Measurements from ENCODE around the gene UNC13C.

Gene UNC13C

GRCh38 chr15:54066403-54066802 is 88.2 kb downstream of the UNC13C start:
- no peaks in the 10 kb centered on the region for H3K9me3 ChIP-seq (ENCODE audit: control insufficient read depth, low read length)
- H3K27ac ChIP-seq (ENCODE audit: low read depth, low read length, severe bottlenecking): no peak overlapping the region
- no peak overlapping the region for H3K4me3 ChIP-seq (ENCODE audit: extremely low read depth, insufficient read depth, low read length, poor library complexity, severe bottlenecking)
- no peaks in the 10 kb centered on the region for H3K4me1 ChIP-seq (ENCODE audit: control insufficient read depth, insufficient read depth, low read length, poor library complexity, severe bottlenecking)
- 92 to 100% methylated on average over 2 of the region's 3 CpGs for WGBS, 2 experiments (ENCODE audit: insufficient coverage in 2 of 2)
- no peaks in the 10 kb centered on the region for H3K36me3 ChIP-seq (ENCODE audit: control insufficient read depth, insufficient read depth, low read length)

GRCh38 chr15:54082836-54083492 is 104.7 kb downstream of the UNC13C start:
- Histone ChIP-seq H3K36me3 (ENCODE audit: control insufficient read depth, insufficient read depth, low read length) (no peaks in the 10 kb centered on the region), H3K9me3 (ENCODE audit: control insufficient read depth, low read length) (no peaks in the 10 kb centered on the region), H3K27ac (ENCODE audit: low read depth, low read length, severe bottlenecking) (no peak overlapping the region), H3K4me1 (ENCODE audit: control insufficient read depth, insufficient read depth, low read length, poor library complexity, severe bottlenecking) (no peaks in the 10 kb centered on the region), H3K4me3 (ENCODE audit: extremely low read depth, insufficient read depth, low read length, poor library complexity, severe bottlenecking) (no peak overlapping the region)
- 40 to 61% methylated on average over 1 to 4 of the region's 7 CpGs for WGBS, 2 experiments (ENCODE audit: insufficient coverage in 2 of 2)

GRCh38 chr15:54083501-54083900 is 105.3 kb downstream of the UNC13C start:
- Histone ChIP-seq H3K27ac (ENCODE audit: low read depth, low read length, severe bottlenecking) (no peak overlapping the region), H3K9me3 (ENCODE audit: control insufficient read depth, low read length) (no peaks in the 10 kb centered on the region), H3K4me3 (ENCODE audit: extremely low read depth, insufficient read depth, low read length, poor library complexity, severe bottlenecking) (no peak overlapping the region), H3K4me1 (ENCODE audit: control insufficient read depth, insufficient read depth, low read length, poor library complexity, severe bottlenecking) (no peaks in the 10 kb centered on the region), H3K36me3 (ENCODE audit: control insufficient read depth, insufficient read depth, low read length) (no peaks in the 10 kb centered on the region)
- WGBS, 2 experiments (ENCODE audit: insufficient coverage in 2 of 2): 67 to 81% methylated on average over 3 of the region's 4 CpGs

GRCh38 chr15:54083991-54084390 is 105.8 kb downstream of the UNC13C start:
- H3K4me3 ChIP-seq (ENCODE audit: extremely low read depth, insufficient read depth, low read length, poor library complexity, severe bottlenecking): no peak overlapping the region
- H3K4me1 ChIP-seq (ENCODE audit: control insufficient read depth, insufficient read depth, low read length, poor library complexity, severe bottlenecking): no peaks in the 10 kb centered on the region
- no peaks in the 10 kb centered on the region for H3K9me3 ChIP-seq (ENCODE audit: control insufficient read depth, low read length)
- H3K27ac ChIP-seq (ENCODE audit: low read depth, low read length, severe bottlenecking): no peak overlapping the region
- WGBS, 2 experiments (ENCODE audit: insufficient coverage in 2 of 2): 93 to 100% methylated on average over 1 to 5 of the region's 7 CpGs
- H3K36me3 ChIP-seq (ENCODE audit: control insufficient read depth, insufficient read depth, low read length): no peaks in the 10 kb centered on the region

GRCh38 chr15:54088837-54089236 is 110.6 kb downstream of the UNC13C start:
- no peaks in the 10 kb centered on the region for H3K9me3 ChIP-seq (ENCODE audit: control insufficient read depth, low read length)
- no peaks in the 10 kb centered on the region for H3K4me1 ChIP-seq (ENCODE audit: control insufficient read depth, insufficient read depth, low read length, poor library complexity, severe bottlenecking)
- no peaks in the 10 kb centered on the region for H3K36me3 ChIP-seq (ENCODE audit: control insufficient read depth, insufficient read depth, low read length)
- no peak overlapping the region for H3K27ac ChIP-seq (ENCODE audit: low read depth, low read length, severe bottlenecking)
- no peak overlapping the region for H3K4me3 ChIP-seq (ENCODE audit: extremely low read depth, insufficient read depth, low read length, poor library complexity, severe bottlenecking)
- WGBS, 2 experiments (ENCODE audit: insufficient coverage in 2 of 2): 75 to 83% methylated on average over 2 of the region's 2 CpGs

GRCh38 chr15:54089776-54090175 is 111.5 kb downstream of the UNC13C start:
- Histone ChIP-seq H3K4me3 (ENCODE audit: extremely low read depth, insufficient read depth, low read length, poor library complexity, severe bottlenecking) (no peak overlapping the region), H3K9me3 (ENCODE audit: control insufficient read depth, low read length) (no peaks in the 10 kb centered on the region), H3K36me3 (ENCODE audit: control insufficient read depth, insufficient read depth, low read length) (no peaks in the 10 kb centered on the region), H3K4me1 (ENCODE audit: control insufficient read depth, insufficient read depth, low read length, poor library complexity, severe bottlenecking) (no peaks in the 10 kb centered on the region), H3K27ac (ENCODE audit: low read depth, low read length, severe bottlenecking) (no peak overlapping the region)
- WGBS, 2 experiments (ENCODE audit: insufficient coverage in 2 of 2): 87 to 93% methylated on average over 2 of the region's 3 CpGs

GRCh38 chr15:54091651-54092050 is 113.4 kb downstream of the UNC13C start:
- Histone ChIP-seq H3K4me1 (ENCODE audit: control insufficient read depth, insufficient read depth, low read length, poor library complexity, severe bottlenecking) (no peaks in the 10 kb centered on the region), H3K36me3 (ENCODE audit: control insufficient read depth, insufficient read depth, low read length) (no peaks in the 10 kb centered on the region), H3K4me3 (ENCODE audit: extremely low read depth, insufficient read depth, low read length, poor library complexity, severe bottlenecking) (no peak overlapping the region), H3K27ac (ENCODE audit: low read depth, low read length, severe bottlenecking) (no peak overlapping the region), H3K9me3 (ENCODE audit: control insufficient read depth, low read length) (no peaks in the 10 kb centered on the region)
- WGBS, 2 experiments (ENCODE audit: insufficient coverage in 2 of 2): 100% methylated on average over 1 of the region's 2 CpGs; no CpG with 5 or more reads in 1 of the 2 experiments

- WGBS, 2 experiments (ENCODE audit: insufficient coverage in 2 of 2): no CpG with 5 or more reads among the region's 1 CpG
- Histone ChIP-seq H3K9me3 (ENCODE audit: control insufficient read depth, low read length) (no peaks in the 10 kb centered on the region), H3K4me3 (ENCODE audit: extremely low read depth, insufficient read depth, low read length, poor library complexity, severe bottlenecking) (no peak overlapping the region), H3K4me1 (ENCODE audit: control insufficient read depth, insufficient read depth, low read length, poor library complexity, severe bottlenecking) (no peaks in the 10 kb centered on the region), H3K27ac (ENCODE audit: low read depth, low read length, severe bottlenecking) (no peak overlapping the region), H3K36me3 (ENCODE audit: control insufficient read depth, insufficient read depth, low read length) (no peaks in the 10 kb centered on the region)
Measured at GRCh38 chr15:54094661-54095060, 116.4 kb downstream of the UNC13C start.

- H3K4me1 ChIP-seq (ENCODE audit: control insufficient read depth, insufficient read depth, low read length, poor library complexity, severe bottlenecking): no peaks in the 10 kb centered on the region
- H3K9me3 ChIP-seq (ENCODE audit: control insufficient read depth, low read length): no peaks in the 10 kb centered on the region
- no peak overlapping the region for H3K4me3 ChIP-seq (ENCODE audit: extremely low read depth, insufficient read depth, low read length, poor library complexity, severe bottlenecking)
- H3K27ac ChIP-seq (ENCODE audit: low read depth, low read length, severe bottlenecking): no peak overlapping the region
- no peaks in the 10 kb centered on the region for H3K36me3 ChIP-seq (ENCODE audit: control insufficient read depth, insufficient read depth, low read length)
Measured at GRCh38 chr15:54097019-54097418, 118.8 kb downstream of the UNC13C start.

GRCh38 chr15:54099010-54099409 is 120.8 kb downstream of the UNC13C start:
- no peak overlapping the region for H3K27ac ChIP-seq (ENCODE audit: low read depth, low read length, severe bottlenecking)
- H3K9me3 ChIP-seq (ENCODE audit: control insufficient read depth, low read length): no peaks in the 10 kb centered on the region
- H3K4me3 ChIP-seq (ENCODE audit: extremely low read depth, insufficient read depth, low read length, poor library complexity, severe bottlenecking): no peak overlapping the region
- H3K4me1 ChIP-seq (ENCODE audit: control insufficient read depth, insufficient read depth, low read length, poor library complexity, severe bottlenecking): no peaks in the 10 kb centered on the region
- 80 to 100% methylated on average over 1 of the region's 1 CpG for WGBS, 2 experiments (ENCODE audit: insufficient coverage in 2 of 2)
- H3K36me3 ChIP-seq (ENCODE audit: control insufficient read depth, insufficient read depth, low read length): no peaks in the 10 kb centered on the region

GRCh38 chr15:54101664-54102270 is 123.5 kb downstream of the UNC13C start:
- Histone ChIP-seq H3K36me3 (ENCODE audit: control insufficient read depth, insufficient read depth, low read length) (no peaks in the 10 kb centered on the region), H3K9me3 (ENCODE audit: control insufficient read depth, low read length) (no peaks in the 10 kb centered on the region), H3K27ac (ENCODE audit: low read depth, low read length, severe bottlenecking) (no peak overlapping the region), H3K4me3 (ENCODE audit: extremely low read depth, insufficient read depth, low read length, poor library complexity, severe bottlenecking) (no peak overlapping the region), H3K4me1 (ENCODE audit: control insufficient read depth, insufficient read depth, low read length, poor library complexity, severe bottlenecking) (no peaks in the 10 kb centered on the region)
- WGBS, 2 experiments (ENCODE audit: insufficient coverage in 2 of 2): 75 to 86% methylated on average over 7 to 8 of the region's 10 CpGs
